Measurements from ENCODE around the gene RELA. TPM values are rescaled to one million over a fixed set of nuclear protein-coding genes. Genes with fewer than 3 reads are reported as not detected.

Gene RELA
- total and polyA plus RNA-seq, 2 of the 13 experiments (the other 11 are each of a cell fraction or from before 2014, with no cell fraction given): 21.4 to 40.5 TPM

DNA sequence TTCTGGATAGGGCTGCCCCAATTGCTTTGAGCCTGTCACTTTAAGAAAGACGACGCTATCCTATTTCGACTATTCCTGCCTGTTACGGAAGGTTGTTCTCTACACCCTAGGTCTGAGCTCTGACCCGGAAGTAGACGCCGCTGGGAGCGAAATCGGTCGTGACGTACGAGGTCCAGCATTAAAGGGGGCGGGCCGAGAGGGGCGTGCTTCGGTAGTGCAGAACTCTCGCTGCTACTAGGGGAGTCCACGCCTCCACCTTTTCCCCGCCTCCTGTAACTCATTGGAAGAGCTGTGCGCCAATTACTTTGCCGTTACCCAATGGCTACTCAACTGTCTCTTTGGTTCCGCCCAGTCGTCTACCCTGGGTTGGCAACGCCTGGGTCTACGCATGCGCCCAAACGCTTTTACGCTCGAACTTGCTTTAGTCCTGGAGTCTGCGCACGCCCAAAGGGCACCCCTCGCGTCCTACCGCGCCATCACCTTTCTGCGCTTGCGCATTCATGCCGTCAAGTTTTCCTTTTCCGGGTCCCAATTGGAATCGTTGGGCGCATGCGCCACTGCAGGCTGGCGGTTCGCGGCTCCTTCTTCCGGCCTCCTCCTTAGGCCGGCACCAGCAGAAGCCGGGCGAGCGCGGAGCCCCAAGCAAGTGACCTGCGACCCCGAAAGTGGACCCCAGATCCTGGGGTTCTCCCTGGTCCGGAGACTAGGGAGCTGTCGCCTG lies 47.3 kb downstream of the RELA start, which contains the start of gene PCNX3 (continued):
- TF ChIP-seq, protein P1, sequence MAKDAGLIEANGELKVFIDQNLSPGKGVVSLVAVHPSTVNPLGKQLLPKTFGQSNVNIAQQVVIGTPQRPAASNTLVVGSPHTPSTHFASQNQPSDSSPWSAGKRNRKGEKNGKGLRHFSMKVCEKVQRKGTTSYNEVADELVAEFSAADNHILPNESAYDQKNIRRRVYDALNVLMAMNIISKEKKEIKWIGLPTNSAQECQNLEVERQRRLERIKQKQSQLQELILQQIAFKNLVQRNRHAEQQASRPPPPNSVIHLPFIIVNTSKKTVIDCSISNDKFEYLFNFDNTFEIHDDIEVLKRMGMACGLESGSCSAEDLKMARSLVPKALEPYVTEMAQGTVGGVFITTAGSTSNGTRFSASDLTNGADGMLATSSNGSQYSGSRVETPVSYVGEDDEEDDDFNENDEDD (CRISPR knock-in tag; IDR thresholded peaks at IDR 0.05; ENCODE audit: borderline replicate concordance): no peak; the same call in 1 of the 2 replicates
- no peak for TF ChIP-seq NCOR1 (IDR thresholded peaks at IDR 0.05; ENCODE audit: borderline replicate concordance, low read length)
- no peak for TF ChIP-seq GZF1 (CRISPR knock-in tag; IDR thresholded peaks at IDR 0.05)
- no peak for TF ChIP-seq ZNF713 (CRISPR knock-in tag; IDR thresholded peaks at IDR 0.05)
- no peak for TF ChIP-seq ZNF569 (CRISPR knock-in tag; IDR thresholded peaks at IDR 0.05; ENCODE audit: borderline replicate concordance)
- TF ChIP-seq, protein P2, sequence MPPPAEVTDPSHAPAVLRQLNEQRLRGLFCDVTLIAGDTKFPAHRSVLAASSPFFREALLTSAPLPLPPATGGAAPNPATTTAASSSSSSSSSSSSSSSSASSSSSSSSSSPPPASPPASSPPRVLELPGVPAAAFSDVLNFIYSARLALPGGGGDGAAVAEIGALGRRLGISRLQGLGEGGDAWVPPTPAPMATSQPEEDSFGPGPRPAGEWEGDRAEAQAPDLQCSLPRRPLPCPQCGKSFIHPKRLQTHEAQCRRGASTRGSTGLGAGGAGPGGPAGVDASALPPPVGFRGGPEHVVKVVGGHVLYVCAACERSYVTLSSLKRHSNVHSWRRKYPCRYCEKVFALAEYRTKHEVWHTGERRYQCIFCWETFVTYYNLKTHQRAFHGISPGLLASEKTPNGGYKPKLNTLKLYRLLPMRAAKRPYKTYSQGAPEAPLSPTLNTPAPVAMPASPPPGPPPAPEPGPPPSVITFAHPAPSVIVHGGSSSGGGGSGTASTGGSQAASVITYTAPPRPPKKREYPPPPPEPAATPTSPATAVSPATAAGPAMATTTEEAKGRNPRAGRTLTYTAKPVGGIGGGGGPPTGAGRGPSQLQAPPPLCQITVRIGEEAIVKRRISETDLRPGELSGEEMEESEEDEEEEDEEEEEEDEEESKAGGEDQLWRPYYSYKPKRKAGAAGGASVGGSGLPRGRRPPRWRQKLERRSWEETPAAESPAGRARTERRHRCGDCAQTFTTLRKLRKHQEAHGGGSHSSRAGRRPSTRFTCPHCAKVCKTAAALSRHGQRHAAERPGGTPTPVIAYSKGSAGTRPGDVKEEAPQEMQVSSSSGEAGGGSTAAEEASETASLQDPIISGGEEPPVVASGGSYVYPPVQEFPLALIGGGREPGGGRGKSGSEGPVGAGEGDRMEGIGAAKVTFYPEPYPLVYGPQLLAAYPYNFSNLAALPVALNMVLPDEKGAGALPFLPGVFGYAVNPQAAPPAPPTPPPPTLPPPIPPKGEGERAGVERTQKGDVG (CRISPR knock-in tag; IDR thresholded peaks at IDR 0.05; ENCODE audit: borderline replicate concordance): no peak
- no peak for TF ChIP-seq TEAD3 (CRISPR knock-in tag; optimal IDR thresholded peaks at IDR 0.05; ENCODE audit: borderline replicate concordance)
- TF ChIP-seq NONO (IDR thresholded peaks at IDR 0.05): no peak
- no peak for TF ChIP-seq NONO (CRISPR knock-in tag; conservative IDR thresholded peaks at IDR 0.05)
- no peak for TF ChIP-seq DNMT1 (CRISPR knock-in tag; IDR thresholded peaks at IDR 0.05)
- TF ChIP-seq ISL2 (CRISPR knock-in tag; IDR thresholded peaks at IDR 0.05): peak; percentile 48
- TF ChIP-seq, protein P3, sequence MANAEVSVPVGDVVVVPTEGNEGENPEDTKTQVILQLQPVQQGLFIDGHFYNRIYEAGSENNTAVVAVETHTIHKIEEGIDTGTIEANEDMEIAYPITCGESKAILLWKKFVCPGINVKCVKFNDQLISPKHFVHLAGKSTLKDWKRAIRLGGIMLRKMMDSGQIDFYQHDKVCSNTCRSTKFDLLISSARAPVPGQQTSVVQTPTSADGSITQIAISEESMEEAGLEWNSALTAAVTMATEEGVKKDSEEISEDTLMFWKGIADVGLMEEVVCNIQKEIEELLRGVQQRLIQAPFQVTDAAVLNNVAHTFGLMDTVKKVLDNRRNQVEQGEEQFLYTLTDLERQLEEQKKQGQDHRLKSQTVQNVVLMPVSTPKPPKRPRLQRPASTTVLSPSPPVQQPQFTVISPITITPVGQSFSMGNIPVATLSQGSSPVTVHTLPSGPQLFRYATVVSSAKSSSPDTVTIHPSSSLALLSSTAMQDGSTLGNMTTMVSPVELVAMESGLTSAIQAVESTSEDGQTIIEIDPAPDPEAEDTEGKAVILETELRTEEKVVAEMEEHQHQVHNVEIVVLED (CRISPR knock-in tag; IDR thresholded peaks at IDR 0.05; ENCODE audit: borderline replicate concordance): peak; percentile 90
- no peak for TF ChIP-seq ZC3H4 (CRISPR knock-in tag; IDR thresholded peaks at IDR 0.05; ENCODE audit: borderline replicate concordance)
- no peak for TF ChIP-seq RORA (CRISPR knock-in tag; IDR thresholded peaks at IDR 0.05)
- no peak for TF ChIP-seq MATR3 (CRISPR knock-in tag; IDR thresholded peaks at IDR 0.05)
- TF ChIP-seq ZNF552 (CRISPR knock-in tag; IDR thresholded peaks at IDR 0.05; ENCODE audit: borderline replicate concordance): no peak
- no peak for TF ChIP-seq ZNF737 (CRISPR knock-in tag; IDR thresholded peaks at IDR 0.05; ENCODE audit: borderline replicate concordance)
- no peak for TF ChIP-seq ZBTB42 (CRISPR knock-in tag; IDR thresholded peaks at IDR 0.05)
- no peak for TF ChIP-seq ZNF577 (CRISPR knock-in tag; IDR thresholded peaks at IDR 0.05; ENCODE audit: borderline replicate concordance, low read depth)
- TF ChIP-seq, protein P4, sequence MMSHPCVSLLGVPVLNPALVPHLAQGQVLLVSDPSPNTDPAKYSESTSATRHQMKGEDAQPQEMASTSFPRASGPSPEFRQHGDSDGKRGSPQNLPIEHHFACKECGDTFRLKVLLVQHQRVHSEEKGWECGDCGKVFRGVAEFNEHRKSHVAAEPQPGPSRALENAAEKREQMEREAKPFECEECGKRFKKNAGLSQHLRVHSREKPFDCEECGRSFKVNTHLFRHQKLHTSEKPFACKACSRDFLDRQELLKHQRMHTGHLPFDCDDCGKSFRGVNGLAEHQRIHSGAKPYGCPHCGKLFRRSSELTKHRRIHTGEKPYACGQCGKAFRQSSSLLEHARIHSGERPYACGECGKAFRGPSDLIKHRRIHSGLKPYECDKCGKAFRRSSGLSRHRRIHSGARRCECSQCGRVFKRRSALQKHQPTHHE (CRISPR knock-in tag; IDR thresholded peaks at IDR 0.05; ENCODE audit: borderline replicate concordance): no peak
- TF ChIP-seq ZNF329 (CRISPR knock-in tag; IDR thresholded peaks at IDR 0.05; ENCODE audit: low read depth): no peak
- TF ChIP-seq TBX2 (CRISPR knock-in tag; IDR thresholded peaks at IDR 0.05; ENCODE audit: borderline replicate concordance): peak; percentile 74
- TF ChIP-seq ZNF138 (CRISPR knock-in tag; IDR thresholded peaks at IDR 0.05; ENCODE audit: low read depth): no peak

Measured in HepG2 (cell line).